ENCODE results near the gene HINFP.
"Not testable (repeated sequence)": the region's sequence is repeated elsewhere in the genome, so short reads cannot be mapped to it uniquely, and the experiment has no call there.

Gene HINFP

DNA sequence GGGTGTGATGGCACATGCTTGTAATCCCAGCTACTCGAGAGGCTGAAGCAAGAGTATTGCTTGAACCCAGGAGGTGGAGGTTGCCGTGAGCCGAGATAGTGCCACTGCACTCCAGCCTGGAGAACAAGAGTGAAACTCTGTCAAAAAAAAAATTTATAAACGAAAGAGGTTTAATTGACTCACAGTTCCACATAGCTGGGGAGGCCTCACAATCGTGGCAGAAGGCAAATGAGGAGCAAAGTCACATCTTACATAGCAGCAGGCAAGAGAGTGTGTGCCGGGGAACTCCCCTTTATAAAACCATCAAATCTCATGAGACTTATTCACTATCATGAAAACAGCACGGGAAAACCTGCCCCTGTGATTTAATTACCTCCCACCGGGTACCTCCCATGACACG lies 63.0 kb downstream of the HINFP start:
- DNase-seq (ENCODE audit: low read depth in 1 of 2, low spot score in 1 of 2) = not testable (repeated sequence)

Data from activated T-helper 1 cell treated with anti-CD3 and anti-CD28 coated beads, Interleukin-2, amount 50 U/mL, for 16 hours (primary cell).